ENCODE measurements around the gene SAMD3. TPM values are rescaled to one million over a fixed set of nuclear protein-coding genes. Genes with fewer than 3 reads are reported as not detected.

Gene SAMD3
- total and polyA plus RNA-seq, 2 experiments from 2014 or later = 3.8 to 4.9 TPM

DNA sequence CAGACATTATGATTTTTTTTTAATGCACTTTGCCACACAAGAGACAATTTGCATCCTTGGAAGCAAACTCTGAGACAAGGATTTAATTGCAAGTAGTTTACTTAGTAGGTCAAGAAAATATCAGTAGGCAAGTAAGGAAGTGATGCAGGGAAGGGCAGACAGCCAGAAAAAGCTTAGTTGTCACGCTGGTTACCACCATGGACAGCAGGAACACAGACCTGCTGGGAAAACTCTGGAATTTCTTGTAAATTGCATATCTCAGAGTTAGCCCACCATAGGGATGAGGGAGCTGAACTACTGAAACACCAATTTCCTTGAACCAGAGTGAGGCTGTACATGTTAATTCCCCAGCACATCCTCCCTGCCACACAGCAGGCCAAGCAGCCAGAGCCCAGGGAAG, 111.7 kb downstream of the SAMD3 start:
- H3K36me3 ChIP-seq (ENCODE audit: insufficient read depth) = no peaks in the 10 kb centered on the region
- H3K4me3 Mint-ChIP-seq = no peak overlapping the region
- no peaks in the 10 kb centered on the region; the same call in 2 of the 3 replicates for H3K4me1 Mint-ChIP-seq
- peaks cover 3% of the 10 kb centered on the region for H3K27me3 Mint-ChIP-seq (ENCODE audit: insufficient read depth, low read depth, poor library complexity)
- H3K4me3 ChIP-seq = no peak overlapping the region
- H3K27me3 ChIP-seq (ENCODE audit: insufficient read depth) = no peaks in the 10 kb centered on the region
- H3K27ac Mint-ChIP-seq = no peak overlapping the region
- no peaks in the 10 kb centered on the region for H3K4me1 ChIP-seq (ENCODE audit: insufficient read depth)
- H4K20me1 ChIP-seq (replicated peaks; ENCODE audit: insufficient read depth) = no peaks in the 10 kb centered on the region
- no peak for DNase-seq (ENCODE audit: low spot score)
- no peaks in the 10 kb centered on the region for H3F3A ChIP-seq (replicated peaks; ENCODE audit: low read depth)
- TF ChIP-seq, protein P1, sequence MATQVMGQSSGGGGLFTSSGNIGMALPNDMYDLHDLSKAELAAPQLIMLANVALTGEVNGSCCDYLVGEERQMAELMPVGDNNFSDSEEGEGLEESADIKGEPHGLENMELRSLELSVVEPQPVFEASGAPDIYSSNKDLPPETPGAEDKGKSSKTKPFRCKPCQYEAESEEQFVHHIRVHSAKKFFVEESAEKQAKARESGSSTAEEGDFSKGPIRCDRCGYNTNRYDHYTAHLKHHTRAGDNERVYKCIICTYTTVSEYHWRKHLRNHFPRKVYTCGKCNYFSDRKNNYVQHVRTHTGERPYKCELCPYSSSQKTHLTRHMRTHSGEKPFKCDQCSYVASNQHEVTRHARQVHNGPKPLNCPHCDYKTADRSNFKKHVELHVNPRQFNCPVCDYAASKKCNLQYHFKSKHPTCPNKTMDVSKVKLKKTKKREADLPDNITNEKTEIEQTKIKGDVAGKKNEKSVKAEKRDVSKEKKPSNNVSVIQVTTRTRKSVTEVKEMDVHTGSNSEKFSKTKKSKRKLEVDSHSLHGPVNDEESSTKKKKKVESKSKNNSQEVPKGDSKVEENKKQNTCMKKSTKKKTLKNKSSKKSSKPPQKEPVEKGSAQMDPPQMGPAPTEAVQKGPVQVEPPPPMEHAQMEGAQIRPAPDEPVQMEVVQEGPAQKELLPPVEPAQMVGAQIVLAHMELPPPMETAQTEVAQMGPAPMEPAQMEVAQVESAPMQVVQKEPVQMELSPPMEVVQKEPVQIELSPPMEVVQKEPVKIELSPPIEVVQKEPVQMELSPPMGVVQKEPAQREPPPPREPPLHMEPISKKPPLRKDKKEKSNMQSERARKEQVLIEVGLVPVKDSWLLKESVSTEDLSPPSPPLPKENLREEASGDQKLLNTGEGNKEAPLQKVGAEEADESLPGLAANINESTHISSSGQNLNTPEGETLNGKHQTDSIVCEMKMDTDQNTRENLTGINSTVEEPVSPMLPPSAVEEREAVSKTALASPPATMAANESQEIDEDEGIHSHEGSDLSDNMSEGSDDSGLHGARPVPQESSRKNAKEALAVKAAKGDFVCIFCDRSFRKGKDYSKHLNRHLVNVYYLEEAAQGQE (IDR thresholded peaks at IDR 0.05; ENCODE audit: unreplicated experiment) = no peak
- TF ChIP-seq, protein P2, sequence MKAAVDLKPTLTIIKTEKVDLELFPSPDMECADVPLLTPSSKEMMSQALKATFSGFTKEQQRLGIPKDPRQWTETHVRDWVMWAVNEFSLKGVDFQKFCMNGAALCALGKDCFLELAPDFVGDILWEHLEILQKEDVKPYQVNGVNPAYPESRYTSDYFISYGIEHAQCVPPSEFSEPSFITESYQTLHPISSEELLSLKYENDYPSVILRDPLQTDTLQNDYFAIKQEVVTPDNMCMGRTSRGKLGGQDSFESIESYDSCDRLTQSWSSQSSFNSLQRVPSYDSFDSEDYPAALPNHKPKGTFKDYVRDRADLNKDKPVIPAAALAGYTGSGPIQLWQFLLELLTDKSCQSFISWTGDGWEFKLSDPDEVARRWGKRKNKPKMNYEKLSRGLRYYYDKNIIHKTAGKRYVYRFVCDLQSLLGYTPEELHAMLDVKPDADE (IDR thresholded peaks at IDR 0.05) = no peak
- TF ChIP-seq, protein P3, sequence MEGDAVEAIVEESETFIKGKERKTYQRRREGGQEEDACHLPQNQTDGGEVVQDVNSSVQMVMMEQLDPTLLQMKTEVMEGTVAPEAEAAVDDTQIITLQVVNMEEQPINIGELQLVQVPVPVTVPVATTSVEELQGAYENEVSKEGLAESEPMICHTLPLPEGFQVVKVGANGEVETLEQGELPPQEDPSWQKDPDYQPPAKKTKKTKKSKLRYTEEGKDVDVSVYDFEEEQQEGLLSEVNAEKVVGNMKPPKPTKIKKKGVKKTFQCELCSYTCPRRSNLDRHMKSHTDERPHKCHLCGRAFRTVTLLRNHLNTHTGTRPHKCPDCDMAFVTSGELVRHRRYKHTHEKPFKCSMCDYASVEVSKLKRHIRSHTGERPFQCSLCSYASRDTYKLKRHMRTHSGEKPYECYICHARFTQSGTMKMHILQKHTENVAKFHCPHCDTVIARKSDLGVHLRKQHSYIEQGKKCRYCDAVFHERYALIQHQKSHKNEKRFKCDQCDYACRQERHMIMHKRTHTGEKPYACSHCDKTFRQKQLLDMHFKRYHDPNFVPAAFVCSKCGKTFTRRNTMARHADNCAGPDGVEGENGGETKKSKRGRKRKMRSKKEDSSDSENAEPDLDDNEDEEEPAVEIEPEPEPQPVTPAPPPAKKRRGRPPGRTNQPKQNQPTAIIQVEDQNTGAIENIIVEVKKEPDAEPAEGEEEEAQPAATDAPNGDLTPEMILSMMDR (conservative IDR thresholded peaks at IDR 0.05; ENCODE audit: low read depth in 2 of 2) = no peak
- TF ChIP-seq, protein P4, sequence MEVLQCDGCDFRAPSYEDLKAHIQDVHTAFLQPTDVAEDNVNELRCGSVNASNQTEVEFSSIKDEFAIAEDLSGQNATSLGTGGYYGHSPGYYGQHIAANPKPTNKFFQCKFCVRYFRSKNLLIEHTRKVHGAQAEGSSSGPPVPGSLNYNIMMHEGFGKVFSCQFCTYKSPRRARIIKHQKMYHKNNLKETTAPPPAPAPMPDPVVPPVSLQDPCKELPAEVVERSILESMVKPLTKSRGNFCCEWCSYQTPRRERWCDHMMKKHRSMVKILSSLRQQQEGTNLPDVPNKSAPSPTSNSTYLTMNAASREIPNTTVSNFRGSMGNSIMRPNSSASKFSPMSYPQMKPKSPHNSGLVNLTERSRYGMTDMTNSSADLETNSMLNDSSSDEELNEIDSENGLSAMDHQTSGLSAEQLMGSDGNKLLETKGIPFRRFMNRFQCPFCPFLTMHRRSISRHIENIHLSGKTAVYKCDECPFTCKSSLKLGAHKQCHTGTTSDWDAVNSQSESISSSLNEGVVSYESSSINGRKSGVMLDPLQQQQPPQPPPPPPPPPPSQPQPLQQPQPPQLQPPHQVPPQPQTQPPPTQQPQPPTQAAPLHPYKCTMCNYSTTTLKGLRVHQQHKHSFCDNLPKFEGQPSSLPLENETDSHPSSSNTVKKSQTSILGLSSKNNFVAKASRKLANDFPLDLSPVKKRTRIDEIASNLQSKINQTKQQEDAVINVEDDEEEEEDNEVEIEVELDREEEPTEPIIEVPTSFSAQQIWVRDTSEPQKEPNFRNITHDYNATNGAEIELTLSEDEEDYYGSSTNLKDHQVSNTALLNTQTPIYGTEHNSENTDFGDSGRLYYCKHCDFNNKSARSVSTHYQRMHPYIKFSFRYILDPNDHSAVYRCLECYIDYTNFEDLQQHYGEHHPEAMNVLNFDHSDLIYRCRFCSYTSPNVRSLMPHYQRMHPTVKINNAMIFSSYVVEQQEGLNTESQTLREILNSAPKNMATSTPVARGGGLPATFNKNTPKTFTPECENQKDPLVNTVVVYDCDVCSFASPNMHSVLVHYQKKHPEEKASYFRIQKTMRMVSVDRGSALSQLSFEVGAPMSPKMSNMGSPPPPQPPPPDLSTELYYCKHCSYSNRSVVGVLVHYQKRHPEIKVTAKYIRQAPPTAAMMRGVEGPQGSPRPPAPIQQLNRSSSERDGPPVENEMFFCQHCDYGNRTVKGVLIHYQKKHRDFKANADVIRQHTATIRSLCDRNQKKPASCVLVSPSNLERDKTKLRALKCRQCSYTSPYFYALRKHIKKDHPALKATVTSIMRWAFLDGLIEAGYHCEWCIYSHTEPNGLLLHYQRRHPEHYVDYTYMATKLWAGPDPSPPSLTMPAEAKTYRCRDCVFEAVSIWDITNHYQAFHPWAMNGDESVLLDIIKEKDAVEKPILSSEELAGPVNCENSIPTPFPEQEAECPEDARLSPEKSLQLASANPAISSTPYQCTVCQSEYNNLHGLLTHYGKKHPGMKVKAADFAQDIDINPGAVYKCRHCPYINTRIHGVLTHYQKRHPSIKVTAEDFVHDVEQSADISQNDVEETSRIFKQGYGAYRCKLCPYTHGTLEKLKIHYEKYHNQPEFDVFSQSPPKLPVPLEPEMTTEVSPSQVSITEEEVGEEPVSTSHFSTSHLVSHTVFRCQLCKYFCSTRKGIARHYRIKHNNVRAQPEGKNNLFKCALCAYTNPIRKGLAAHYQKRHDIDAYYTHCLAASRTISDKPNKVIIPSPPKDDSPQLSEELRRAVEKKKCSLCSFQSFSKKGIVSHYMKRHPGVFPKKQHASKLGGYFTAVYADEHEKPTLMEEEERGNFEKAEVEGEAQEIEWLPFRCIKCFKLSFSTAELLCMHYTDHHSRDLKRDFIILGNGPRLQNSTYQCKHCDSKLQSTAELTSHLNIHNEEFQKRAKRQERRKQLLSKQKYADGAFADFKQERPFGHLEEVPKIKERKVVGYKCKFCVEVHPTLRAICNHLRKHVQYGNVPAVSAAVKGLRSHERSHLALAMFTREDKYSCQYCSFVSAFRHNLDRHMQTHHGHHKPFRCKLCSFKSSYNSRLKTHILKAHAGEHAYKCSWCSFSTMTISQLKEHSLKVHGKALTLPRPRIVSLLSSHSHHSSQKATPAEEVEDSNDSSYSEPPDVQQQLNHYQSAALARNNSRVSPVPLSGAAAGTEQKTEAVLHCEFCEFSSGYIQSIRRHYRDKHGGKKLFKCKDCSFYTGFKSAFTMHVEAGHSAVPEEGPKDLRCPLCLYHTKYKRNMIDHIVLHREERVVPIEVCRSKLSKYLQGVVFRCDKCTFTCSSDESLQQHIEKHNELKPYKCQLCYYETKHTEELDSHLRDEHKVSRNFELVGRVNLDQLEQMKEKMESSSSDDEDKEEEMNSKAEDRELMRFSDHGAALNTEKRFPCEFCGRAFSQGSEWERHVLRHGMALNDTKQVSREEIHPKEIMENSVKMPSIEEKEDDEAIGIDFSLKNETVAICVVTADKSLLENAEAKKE (CRISPR knock-in tag; IDR thresholded peaks at IDR 0.05) = no peak
- no peak for TF ChIP-seq JUNB (IDR thresholded peaks at IDR 0.05; ENCODE audit: unreplicated experiment)
- no peak for TF ChIP-seq POLR2AphosphoS5 (IDR thresholded peaks at IDR 0.05; ENCODE audit: low read depth)
- no peak for TF ChIP-seq CREB1 (CRISPR knock-in tag; IDR thresholded peaks at IDR 0.05; ENCODE audit: low read depth)
- TF ChIP-seq ZNF114 (CRISPR knock-in tag; IDR thresholded peaks at IDR 0.05) = no peak
- TF ChIP-seq NANOG (IDR thresholded peaks at IDR 0.05; ENCODE audit: borderline replicate concordance) = no peak
- TF ChIP-seq STAT1 (IDR thresholded peaks at IDR 0.05; ENCODE audit: unreplicated experiment) = no peak
- TF ChIP-seq EZH2phosphoT487 (IDR thresholded peaks at IDR 0.05; ENCODE audit: unreplicated experiment) = no peak
- TF ChIP-seq EZH2 (IDR thresholded peaks at IDR 0.05; ENCODE audit: low read depth, unreplicated experiment) = no peak
- no peak for TF ChIP-seq ZNF331 (CRISPR knock-in tag; IDR thresholded peaks at IDR 0.05; ENCODE audit: low read depth)
- H3K9me3 Mint-ChIP-seq = no peaks in the 10 kb centered on the region
- H3K9me2 ChIP-seq (ENCODE audit: insufficient read depth) = no peaks in the 10 kb centered on the region
- no peaks in the 10 kb centered on the region for H3K79me2 ChIP-seq (replicated peaks; ENCODE audit: insufficient read depth)
- H3K27ac ChIP-seq (ENCODE audit: low read depth) = no peak overlapping the region
- H3K4me2 ChIP-seq = no peak overlapping the region
- H3K36me3 Mint-ChIP-seq (ENCODE audit: low read depth) = peaks cover 15% of the 10 kb centered on the region; the same call in 2 of the 3 replicates
- H2AFZ ChIP-seq = no peak overlapping the region
- no peak for ATAC-seq
